Left cardiac atrium (tissue), 4 donors: ENCODE data around the gene PCLO. TPM values are rescaled to one million over a fixed set of nuclear protein-coding genes. Genes with fewer than 3 reads are reported as not detected.
"Not testable (repeated sequence)": the region's sequence is repeated elsewhere in the genome, so short reads cannot be mapped to it uniquely, and the experiment has no call there.

Experiments
- ATAC-seq, 2 donors: fragments of 200-7000 bp; cut with Tn5 transposase; one replicate each; pipeline ENCODE4 v1.9.1; 2020; ENCODE audit warnings: mild to moderate bottlenecking in 2 of 2, moderate library complexity in 2 of 2
- DNase-seq: peaks from one replicate; pipeline ENCODE4 v3.0.0-alpha.2; 2020
- intact Hi-C, 2 donors: fragments of 100-400 bp; cut with DNase I; formaldehyde crosslinking; loops; one replicate each; pipeline versions ENCODE4 v1.14.1 to v1.15.1; 2022 to 2023
- total RNA-seq, 2 donors: library from RNA; stranded (reverse); fragmentation: NEBNext Ultra II Directional; extraction: Animal tissue kit (Norgen Biotek cat#: 25700); gene quantifications; one replicate each; pipeline ENCODE4 v1.2.1, GENCODE V29; 2021
- donor health status: DM: no; HTN: yes; CAD: no.
- donor health status: DM: no; HTN: yes; CAD: no; lungs with severe emphysema.
- donor health status: DM: yes; HTN: yes; CAD: no.
- donor health status: Dilated cardiomyopathy.

The PCLO gene
- total RNA-seq, 2 donors from 2014 or later = 2.7 to 3.5 TPM

GRCh38 chr7:83142365-83142764 is 20.3 kb downstream of the PCLO start:
- ATAC-seq = no peak
- intact Hi-C loops = no loop called here

GRCh38 chr7:83141927-83142326 is 20.8 kb downstream of the PCLO start:
- intact Hi-C loops = no loop called here
- DNase-seq (no peak), ATAC-seq (no peak)

More at GRCh38 chr7:83142365-83142764, 20.3 kb downstream of the PCLO start:
- no peak for DNase-seq

GRCh38 chr7:83130623-83131545 is 31.8 kb downstream of the PCLO start:
- no peak for DNase-seq
- intact Hi-C loops = no loop called here
- no peak for ATAC-seq

DNA sequence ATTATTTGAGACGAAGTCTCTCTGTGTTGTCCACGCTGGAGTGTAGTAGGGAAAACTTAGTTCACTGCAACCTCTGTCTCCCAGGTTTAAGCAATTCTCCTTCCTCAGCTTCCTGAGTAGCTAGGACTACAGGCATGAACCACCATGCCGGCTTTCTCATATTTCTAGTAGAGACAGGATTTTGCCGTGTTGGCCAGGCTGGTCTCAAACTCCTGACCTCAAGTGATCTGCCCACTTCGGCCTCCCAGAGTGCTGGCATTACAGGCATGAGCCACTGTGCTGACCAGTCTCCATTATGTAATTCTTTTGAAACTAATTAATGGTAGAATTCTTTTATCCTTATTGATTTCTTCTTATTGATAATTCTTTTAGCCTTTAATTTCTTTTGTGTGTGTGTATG is 32.5 kb downstream of the PCLO start:
- ATAC-seq (no peak), DNase-seq (no peak)
- intact Hi-C loops = no loop called here

GRCh38 chr7:83119494-83119893 is 43.2 kb downstream of the PCLO start:
- DNase-seq (no peak), ATAC-seq (peak in 1 of 2 donors; percentile 17)
- intact Hi-C loops = no loop called here

DNA sequence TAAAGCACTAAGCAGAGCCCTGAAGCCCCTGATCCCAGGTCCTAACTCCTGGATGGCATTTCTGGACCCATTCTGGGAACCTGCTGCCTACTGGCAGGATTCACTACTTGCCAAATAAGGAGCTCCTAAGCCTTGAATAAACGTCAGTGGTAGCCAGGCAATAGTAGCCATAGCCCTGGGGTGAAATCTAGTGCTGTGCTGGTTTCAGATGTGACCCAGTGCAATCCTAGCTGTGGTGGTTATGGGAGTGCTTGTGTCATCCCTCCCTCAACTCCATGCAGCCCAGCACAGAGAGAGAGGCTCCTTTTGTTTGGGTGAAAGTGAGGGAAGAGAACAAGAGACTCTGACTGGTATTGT is 43.7 kb downstream of the PCLO start:
- ATAC-seq (no peak), DNase-seq (no peak)
- intact Hi-C loops = no loop called here

DNA sequence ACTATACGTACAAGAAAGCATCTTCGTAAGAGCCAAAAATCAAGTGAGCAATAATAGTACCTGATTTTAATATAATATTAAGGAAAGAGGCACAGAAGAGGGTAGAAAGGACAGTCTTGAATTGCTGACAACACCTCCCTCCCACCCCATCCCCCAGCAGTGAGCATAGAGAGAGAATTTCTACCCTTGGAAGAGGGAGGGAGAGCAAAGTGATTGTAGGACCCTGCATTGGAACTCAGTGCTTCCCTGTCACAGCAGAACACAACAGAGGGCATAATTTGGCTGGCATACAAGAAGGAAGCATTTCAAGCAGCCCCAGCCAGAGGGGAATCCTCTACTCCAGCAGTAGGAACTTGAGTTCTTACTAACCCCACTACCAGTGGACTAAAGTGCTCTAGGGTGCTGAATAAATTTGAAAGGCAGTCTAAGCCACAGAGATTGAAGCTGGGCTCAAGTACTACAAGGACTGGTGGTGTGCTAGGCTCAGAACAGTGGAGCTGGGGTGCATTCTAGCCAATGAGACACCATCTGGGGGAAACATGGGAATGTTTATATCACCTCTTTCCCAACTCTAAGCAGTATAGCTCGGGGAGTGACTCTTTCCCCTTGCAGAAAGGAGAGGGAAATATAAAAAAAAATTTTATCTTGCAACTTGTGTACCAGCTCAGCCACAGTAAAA is 44.2 kb downstream of the PCLO start:
- DNase-seq = no peak
- ATAC-seq = no peak
- intact Hi-C loops = no loop called here

DNA sequence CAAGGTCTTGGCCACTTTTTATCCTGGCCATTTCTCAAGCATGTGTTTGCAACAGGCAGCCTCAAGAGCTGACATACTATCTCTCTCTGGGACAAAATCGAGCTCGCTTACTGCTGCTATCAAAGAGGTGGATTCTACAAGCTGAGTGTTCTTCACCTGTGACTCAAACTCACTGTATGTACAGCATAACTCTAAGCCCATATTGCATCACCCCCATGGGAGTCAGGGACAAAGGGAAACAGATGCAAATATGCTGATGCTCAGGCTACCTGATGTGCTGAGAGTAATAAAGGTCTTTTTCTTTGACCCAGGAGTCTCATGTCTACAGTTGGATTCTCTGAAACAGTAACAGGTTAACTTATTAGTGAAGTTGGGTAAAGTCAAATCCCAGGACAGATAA is 45.2 kb downstream of the PCLO start:
- ATAC-seq = no peak
- intact Hi-C loops = no loop called here
- no peak for DNase-seq

GRCh38 chr7:83111391-83111790 is 51.3 kb downstream of the PCLO start:
- intact Hi-C loops = no loop called here
- ATAC-seq (no peak), DNase-seq (no peak)

DNA sequence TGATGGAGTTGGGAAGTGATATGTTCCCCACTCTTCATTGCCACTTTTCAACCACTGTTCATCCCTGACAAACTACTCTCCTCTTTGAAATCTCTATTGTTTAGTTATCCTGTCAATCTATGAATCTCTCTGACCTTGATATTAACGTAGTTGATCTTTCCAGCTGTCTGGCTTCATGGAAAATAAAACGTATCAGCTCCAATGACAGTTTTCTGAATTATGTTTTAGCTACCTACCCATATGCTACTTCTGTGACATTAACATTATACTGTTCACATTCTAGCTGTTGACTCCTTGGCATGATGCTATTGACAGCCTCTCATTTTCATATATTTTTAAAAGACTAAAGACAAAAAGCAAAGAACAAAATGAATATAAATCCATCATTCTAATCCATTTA is 53.3 kb downstream of the PCLO start:
- DNase-seq (no peak), ATAC-seq (no peak)
- intact Hi-C loops = no loop called here

DNA sequence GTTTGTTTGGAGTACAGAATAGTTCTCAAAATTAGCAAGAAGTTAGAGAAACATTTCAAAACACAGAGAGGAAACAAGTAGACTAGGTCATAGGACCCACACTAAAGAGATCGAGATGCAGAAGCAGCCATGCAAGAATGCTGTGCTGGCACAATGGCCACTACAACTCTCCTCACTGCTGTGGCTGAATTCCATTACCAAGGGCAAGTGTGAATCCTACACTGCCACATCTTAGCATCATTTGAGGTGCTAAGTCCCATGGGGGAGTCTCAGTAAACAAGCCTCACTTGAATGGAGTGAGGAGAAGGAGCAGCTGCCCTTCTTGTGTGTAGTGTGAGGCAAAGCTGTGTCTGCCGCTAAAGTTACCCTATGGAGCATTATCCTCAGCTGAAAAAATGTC is 56.7 kb downstream of the PCLO start:
- DNase-seq (no peak), ATAC-seq (no peak)
- intact Hi-C loops = no loop called here

- DNase-seq (no peak), ATAC-seq (no peak)
- intact Hi-C loops = no loop called here
Observed at GRCh38 chr7:83105063-83105462, 57.6 kb downstream of the PCLO start.

GRCh38 chr7:83101530-83101929 is 61.2 kb downstream of the PCLO start:
- no peak for ATAC-seq
- no peak for DNase-seq
- intact Hi-C loops = no loop called here

GRCh38 chr7:83096065-83096580 is 66.6 kb downstream of the PCLO start:
- DNase-seq (no peak), ATAC-seq (peak in 1 of 2 donors; percentile 54)
- intact Hi-C loops = no loop called here

GRCh38 chr7:83085299-83085698 is 77.4 kb downstream of the PCLO start:
- DNase-seq (no peak), ATAC-seq (no peak)
- intact Hi-C loops = no loop called here

- DNase-seq, ATAC-seq, intact Hi-C loops: not testable (repeated sequence)
Observed at GRCh38 chr7:83079879-83080278, 82.8 kb downstream of the PCLO start.

DNA sequence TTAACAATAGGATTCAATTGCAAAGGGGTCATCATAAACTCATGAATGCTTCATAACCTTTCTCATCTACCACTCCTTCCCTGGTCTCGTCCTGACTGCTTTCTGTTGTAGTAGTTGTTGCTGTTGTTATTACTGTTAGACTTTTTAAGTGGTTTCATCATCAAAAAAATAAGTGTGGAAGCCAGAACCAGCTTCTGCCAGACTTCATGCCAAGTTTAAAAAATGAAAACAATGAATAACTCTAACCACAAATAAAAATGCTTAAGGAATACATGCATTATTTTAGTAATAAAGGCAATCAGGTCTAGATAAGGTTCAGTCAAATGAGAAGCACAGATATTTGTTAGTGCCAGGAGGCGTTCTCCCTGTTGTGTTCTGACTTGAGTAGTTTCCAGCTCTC is 85.4 kb downstream of the PCLO start:
- ATAC-seq (no peak), DNase-seq (no peak)
- intact Hi-C loops = no loop called here

GRCh38 chr7:83072576-83073517 is 89.8 kb downstream of the PCLO start:
- intact Hi-C loops = no loop called here
- ATAC-seq (no peak), DNase-seq (no peak)

DNA sequence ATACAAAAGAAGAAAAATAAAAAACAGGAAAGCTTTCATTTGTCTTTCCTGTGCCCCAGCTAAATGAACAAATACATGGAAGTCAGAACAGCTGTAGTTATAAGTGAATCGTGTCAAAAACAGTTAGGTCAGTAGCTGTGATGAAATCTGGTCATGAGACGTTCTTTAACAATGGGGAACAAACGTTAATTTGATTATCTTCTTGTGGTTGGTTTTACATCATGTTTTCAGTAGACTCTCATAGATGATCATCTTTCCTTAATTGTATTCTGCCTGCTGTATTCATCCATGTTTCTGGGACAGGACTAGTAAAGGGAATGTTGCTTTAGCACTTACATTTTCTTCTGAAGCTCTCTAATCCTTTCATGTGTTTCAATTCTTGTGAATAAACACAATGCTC is 97.0 kb downstream of the PCLO start:
- no peak for ATAC-seq
- no peak for DNase-seq
- intact Hi-C loops = no loop called here
